Activated naive CD8-positive, alpha-beta T cell treated with anti-CD3 and anti-CD28 coated beads, Interleukin-2, amount 50 U/mL, for 24 hours (primary cell): ENCODE data around the gene RASGEF1C.

ENCODE experiments used
- ATAC-seq: fragments of 150-1000 bp; cut with Tn5 transposase; one replicate; pipeline ENCODE4 v1.10.0; 2021
- DNase-seq: peaks from one replicate; pipeline ENCODE4 v3.0.0; 2021
- H3K27ac Mint-ChIP-seq: one replicate; pipeline ENCODE4 v1.8.0; 2021; ENCODE audit warnings: mild to moderate bottlenecking, mixed read lengths
- H3K27me3 Mint-ChIP-seq: one replicate; pipeline ENCODE4 v1.8.0; 2021; ENCODE audit warnings: mixed read lengths
- H3K36me3 Mint-ChIP-seq: one replicate; pipeline ENCODE4 v1.8.0; 2021; ENCODE audit warnings: low read depth, mixed read lengths
- H3K4me1 Mint-ChIP-seq: one replicate; pipeline ENCODE4 v1.8.0; 2021; ENCODE audit warnings: mixed read lengths
- H3K4me3 Mint-ChIP-seq: one replicate; pipeline ENCODE4 v1.8.0; 2021; ENCODE audit warnings: mild to moderate bottlenecking, moderate library complexity, mixed read lengths
- H3K9me3 Mint-ChIP-seq: one replicate; pipeline ENCODE4 v1.8.0; 2021; ENCODE audit warnings: mixed read lengths

The RASGEF1C gene

GRCh38 chr5:180162304-180162661, 46.7 kb downstream of the RASGEF1C start:
- no peaks in the 10 kb centered on the region for H3K9me3 Mint-ChIP-seq
- no peaks in the 10 kb centered on the region for H3K36me3 Mint-ChIP-seq

GRCh38 chr5:180161420-180162303, 47.3 kb downstream of the RASGEF1C start:
- no peak for DNase-seq

More at GRCh38 chr5:180162304-180162661, 46.7 kb downstream of the RASGEF1C start:
- DNase-seq (no peak), ATAC-seq (no peak)
- Mint-ChIP-seq H3K27me3 (peaks cover 28% of the 10 kb centered on the region), H3K4me3 (no peak overlapping the region), H3K27ac (no peak overlapping the region), H3K4me1 (no peaks in the 10 kb centered on the region)

GRCh38 chr5:180160789-180161188, 48.2 kb downstream of the RASGEF1C start:
- Mint-ChIP-seq H3K9me3 (no peaks in the 10 kb centered on the region), H3K36me3 (no peaks in the 10 kb centered on the region), H3K27me3 (peaks cover 23% of the 10 kb centered on the region), H3K27ac (no peak overlapping the region), H3K4me3 (no peak overlapping the region), H3K4me1 (no peaks in the 10 kb centered on the region)
- no peak for ATAC-seq
- no peak for DNase-seq

More at GRCh38 chr5:180161420-180162303, 47.3 kb downstream of the RASGEF1C start:
- Mint-ChIP-seq H3K4me1 (no peaks in the 10 kb centered on the region), H3K36me3 (no peaks in the 10 kb centered on the region), H3K9me3 (no peaks in the 10 kb centered on the region), H3K4me3 (no peak overlapping the region), H3K27ac (no peak overlapping the region), H3K27me3 (peaks cover 23% of the 10 kb centered on the region)
- ATAC-seq: no peak

- no peaks in the 10 kb centered on the region for H3K36me3 Mint-ChIP-seq
- ATAC-seq (no peak), DNase-seq (no peak)
- no peaks in the 10 kb centered on the region for H3K4me1 Mint-ChIP-seq
- H3K4me3 Mint-ChIP-seq: no peak overlapping the region
- H3K27ac Mint-ChIP-seq: no peak overlapping the region
- no peaks in the 10 kb centered on the region for H3K9me3 Mint-ChIP-seq
- H3K27me3 Mint-ChIP-seq: peaks cover 23% of the 10 kb centered on the region
These were observed 48.8 kb downstream of the RASGEF1C start for GRCh38 chr5:180160215-180160614.

- Mint-ChIP-seq H3K27ac (no peak overlapping the region), H3K4me3 (no peak overlapping the region), H3K9me3 (no peaks in the 10 kb centered on the region), H3K36me3 (no peaks in the 10 kb centered on the region), H3K27me3 (peaks cover 22% of the 10 kb centered on the region), H3K4me1 (no peaks in the 10 kb centered on the region)
- DNase-seq (no peak), ATAC-seq (no peak)
These were observed 49.3 kb downstream of the RASGEF1C start for GRCh38 chr5:180159756-180160155.

- Mint-ChIP-seq H3K27me3 (peaks cover 15% of the 10 kb centered on the region), H3K4me1 (no peaks in the 10 kb centered on the region), H3K9me3 (peaks cover 4% of the 10 kb centered on the region), H3K4me3 (no peak overlapping the region), H3K27ac (no peak overlapping the region), H3K36me3 (no peaks in the 10 kb centered on the region)
- DNase-seq: no peak
- no peak for ATAC-seq
These were observed 51.1 kb downstream of the RASGEF1C start for GRCh38 chr5:180157866-180158265.

- Mint-ChIP-seq H3K4me3 (no peak overlapping the region), H3K27ac (no peak overlapping the region), H3K9me3 (peaks cover 4% of the 10 kb centered on the region), H3K27me3 (peaks cover 13% of the 10 kb centered on the region), H3K36me3 (no peaks in the 10 kb centered on the region), H3K4me1 (no peaks in the 10 kb centered on the region)
- DNase-seq (no peak), ATAC-seq (no peak)
These were observed 52.9 kb downstream of the RASGEF1C start for GRCh38 chr5:180156141-180156540.

GRCh38 chr5:180155365-180155926, 53.6 kb downstream of the RASGEF1C start:
- H3K4me3 Mint-ChIP-seq: no peak overlapping the region
- DNase-seq: no peak
- H3K9me3 Mint-ChIP-seq: peaks cover 4% of the 10 kb centered on the region
- H3K27ac Mint-ChIP-seq: no peak overlapping the region
- no peak for ATAC-seq
- H3K36me3 Mint-ChIP-seq: no peaks in the 10 kb centered on the region
- H3K4me1 Mint-ChIP-seq: no peaks in the 10 kb centered on the region
- H3K27me3 Mint-ChIP-seq: peaks cover 10% of the 10 kb centered on the region

- no peaks in the 10 kb centered on the region for H3K36me3 Mint-ChIP-seq
- H3K4me1 Mint-ChIP-seq: no peaks in the 10 kb centered on the region
- peaks cover 9% of the 10 kb centered on the region for H3K9me3 Mint-ChIP-seq
- H3K4me3 Mint-ChIP-seq: no peak overlapping the region
- ATAC-seq (no peak), DNase-seq (no peak)
- peaks cover 10% of the 10 kb centered on the region for H3K27me3 Mint-ChIP-seq
- H3K27ac Mint-ChIP-seq: no peak overlapping the region
These were observed 54.1 kb downstream of the RASGEF1C start for GRCh38 chr5:180154821-180155364.

GRCh38 chr5:180153991-180154390, 55.0 kb downstream of the RASGEF1C start:
- ATAC-seq: no peak
- H3K9me3 Mint-ChIP-seq: peaks cover 14% of the 10 kb centered on the region
- no peaks in the 10 kb centered on the region for H3K4me1 Mint-ChIP-seq
- DNase-seq: no peak
- H3K4me3 Mint-ChIP-seq: no peak overlapping the region
- no peaks in the 10 kb centered on the region for H3K36me3 Mint-ChIP-seq
- no peak overlapping the region for H3K27ac Mint-ChIP-seq
- H3K27me3 Mint-ChIP-seq: peaks cover 11% of the 10 kb centered on the region

GRCh38 chr5:180153099-180153498, 55.9 kb downstream of the RASGEF1C start:
- H3K27ac Mint-ChIP-seq: no peak overlapping the region

GRCh38 chr5:180143656-180144364, 65.2 kb downstream of the RASGEF1C start:
- Mint-ChIP-seq H3K27ac (no peak overlapping the region), H3K27me3 (peaks cover 21% of the 10 kb centered on the region), H3K4me3 (no peak overlapping the region), H3K36me3 (no peaks in the 10 kb centered on the region), H3K4me1 (no peaks in the 10 kb centered on the region), H3K9me3 (peaks cover 17% of the 10 kb centered on the region)
- ATAC-seq (no peak), DNase-seq (no peak)

More at GRCh38 chr5:180153099-180153498, 55.9 kb downstream of the RASGEF1C start:
- DNase-seq: no peak
- Mint-ChIP-seq H3K4me1 (no peaks in the 10 kb centered on the region), H3K27me3 (peaks cover 11% of the 10 kb centered on the region), H3K9me3 (peaks cover 14% of the 10 kb centered on the region), H3K4me3 (no peak overlapping the region), H3K36me3 (no peaks in the 10 kb centered on the region)
- ATAC-seq: no peak

GRCh38 chr5:180142824-180143610, 66.0 kb downstream of the RASGEF1C start:
- no peak for ATAC-seq
- Mint-ChIP-seq H3K4me1 (no peaks in the 10 kb centered on the region), H3K36me3 (no peaks in the 10 kb centered on the region), H3K27ac (no peak overlapping the region), H3K4me3 (no peak overlapping the region), H3K9me3 (peaks cover 17% of the 10 kb centered on the region), H3K27me3 (peaks cover 21% of the 10 kb centered on the region)
- no peak for DNase-seq
